ENCODE measurements around the gene UTY.

GRCh38 chrY:13337934-13338333 is 141.9 kb downstream of the UTY start:
- TF ChIP-seq EP300 (IDR thresholded peaks at IDR 0.05) = no peak
- no peak for TF ChIP-seq CTCF (IDR thresholded peaks at IDR 0.05)
- no peak for TF ChIP-seq POLR2A (IDR thresholded peaks at IDR 0.05)
